Fibroblast of skin of scalp (primary cell): ENCODE measurements around the gene AKAP12.
"Not testable (repeated sequence)": the region's sequence is repeated elsewhere in the genome, so short reads cannot be mapped to it uniquely, and the experiment has no call there.

Experiments used
- DNase-seq: peaks from one replicate; pipeline ENCODE4 v3.0.0-alpha.2; 2013

The AKAP12 gene

GRCh38 chr6:151350442-151351145 lies 110.8 kb downstream of the AKAP12 start:
- DNase-seq = no peak

- DNase-seq = no peak
Measured at GRCh38 chr6:151351146-151351700, 111.5 kb downstream of the AKAP12 start.

GRCh38 chr6:151351731-151352130 lies 112.0 kb downstream of the AKAP12 start:
- DNase-seq = no peak

GRCh38 chr6:151352410-151353396 lies 112.9 kb downstream of the AKAP12 start:
- DNase-seq = no peak

GRCh38 chr6:151353795-151354194 lies 114.0 kb downstream of the AKAP12 start:
- DNase-seq = no peak

- not testable (repeated sequence) for DNase-seq
Measured at GRCh38 chr6:151356983-151357382, 117.2 kb downstream of the AKAP12 start.

GRCh38 chr6:151357758-151358436 lies 118.1 kb downstream of the AKAP12 start:
- no peak for DNase-seq

- DNase-seq = no peak
Measured at GRCh38 chr6:151358475-151358874, 118.7 kb downstream of the AKAP12 start.

- DNase-seq = no peak
Measured at GRCh38 chr6:151359486-151359885, 119.7 kb downstream of the AKAP12 start.

GRCh38 chr6:151365233-151365632 lies 125.5 kb downstream of the AKAP12 start:
- DNase-seq = no peak

GRCh38 chr6:151370509-151371078 lies 130.8 kb downstream of the AKAP12 start:
- peak; percentile 36 for DNase-seq

GRCh38 chr6:151372164-151372563 lies 132.4 kb downstream of the AKAP12 start:
- DNase-seq = no peak

- DNase-seq = no peak
Measured at GRCh38 chr6:151374036-151374683, 134.4 kb downstream of the AKAP12 start.

GRCh38 chr6:151375833-151376232 lies 136.1 kb downstream of the AKAP12 start:
- DNase-seq = no peak

- DNase-seq = peak; percentile 43
Measured at GRCh38 chr6:151376440-151376839, 136.7 kb downstream of the AKAP12 start.

- DNase-seq = no peak
Measured at GRCh38 chr6:151377095-151377494, 137.3 kb downstream of the AKAP12 start.

GRCh38 chr6:151379933-151380847 lies 140.4 kb downstream of the AKAP12 start:
- no peak for DNase-seq

GRCh38 chr6:151380848-151381205 lies 141.1 kb downstream of the AKAP12 start:
- DNase-seq = no peak

- no peak for DNase-seq
Measured at GRCh38 chr6:151381722-151382121, 142.0 kb downstream of the AKAP12 start.

GRCh38 chr6:151382631-151383030 lies 142.9 kb downstream of the AKAP12 start:
- DNase-seq = not testable (repeated sequence)

- DNase-seq = no peak
Measured at GRCh38 chr6:151384151-151384550, 144.4 kb downstream of the AKAP12 start.
